ENCODE data around the gene PCTP.

Gene PCTP

DNA sequence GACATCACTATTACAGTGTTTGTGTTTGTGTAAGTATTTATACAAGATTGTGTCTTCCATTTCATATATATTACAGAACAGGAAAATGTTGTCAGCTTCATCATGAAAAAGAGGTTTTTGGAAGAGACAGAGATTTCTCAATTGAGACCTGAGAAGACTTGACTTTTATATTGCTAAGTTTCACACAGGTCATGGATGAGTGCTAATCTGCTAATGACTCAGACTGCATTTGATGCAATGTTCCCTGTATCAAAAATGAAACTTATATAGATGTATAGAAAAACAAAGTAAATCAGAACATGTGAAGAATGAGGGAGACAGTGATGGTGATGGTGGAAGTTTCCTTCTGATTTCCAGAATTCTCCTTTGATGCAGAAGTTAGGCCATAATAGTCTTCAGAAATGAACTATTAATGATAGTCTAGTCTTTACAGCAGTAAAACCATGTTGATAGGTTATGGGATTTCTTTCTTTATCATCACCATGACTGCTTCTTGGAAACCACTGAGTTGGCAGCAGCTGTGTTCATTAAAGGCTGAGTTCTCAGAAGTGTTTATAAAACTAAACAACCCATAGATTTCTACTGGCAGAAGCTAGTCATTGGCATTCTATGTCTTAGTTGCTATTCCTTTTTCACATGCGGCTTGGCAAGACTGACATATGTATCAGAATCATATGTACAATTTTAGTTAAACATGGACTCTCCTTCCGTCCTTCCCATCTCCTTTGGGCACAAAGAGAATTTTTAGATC lies 56.1 kb downstream of the PCTP start:
- H2AFZ ChIP-seq (ENCODE audit: insufficient read depth, low read length, poor library complexity): no peak overlapping the region
- H3K27me3 ChIP-seq (ENCODE audit: insufficient read depth, low read length): no peaks in the 10 kb centered on the region
- H3K23ac ChIP-seq (ENCODE audit: low read length): no peak overlapping the region
- no peaks in the 10 kb centered on the region for H3K4me1 ChIP-seq (ENCODE audit: control insufficient read depth in 1 of 2, insufficient read depth in 2 of 2, low read length in 2 of 2)
- no peak overlapping the region for H2AK5ac ChIP-seq (ENCODE audit: low read length)
- no peaks in the 10 kb centered on the region for H3K36me3 ChIP-seq (ENCODE audit: control insufficient read depth in 1 of 2, insufficient read depth in 2 of 2, low read length in 2 of 2)
- no peak for DNase-seq
- H3K79me1 ChIP-seq (ENCODE audit: low read length): no peaks in the 10 kb centered on the region
- no CpG with 5 or more reads among the region's 2 CpGs for WGBS (ENCODE audit: extremely low coverage, insufficient coverage, insufficient read length)
- no peak overlapping the region for H3K4me2 ChIP-seq (ENCODE audit: low read length)
- no peak overlapping the region for H4K91ac ChIP-seq (ENCODE audit: low read depth, low read length)
- no peak overlapping the region for H4K12ac ChIP-seq (ENCODE audit: low read depth, low read length)
- no peak overlapping the region for H4K8ac ChIP-seq (ENCODE audit: low read depth, low read length)
- no peak overlapping the region for H3K4me3 ChIP-seq (ENCODE audit: low read depth, low read length)
- H3K9me3 ChIP-seq (ENCODE audit: insufficient read depth, low read depth, low read length): no peaks in the 10 kb centered on the region
- no peak overlapping the region for H2BK120ac ChIP-seq (ENCODE audit: insufficient read depth, low read length, poor library complexity)
- no peak overlapping the region for H3K14ac ChIP-seq (ENCODE audit: low read length)
- H3K4ac ChIP-seq (ENCODE audit: low read depth, low read length): no peak overlapping the region
- no peak overlapping the region for H3K18ac ChIP-seq (ENCODE audit: low read length)
- H3K9ac ChIP-seq (ENCODE audit: low read length): no peak overlapping the region
- H2BK12ac ChIP-seq (ENCODE audit: low read length): no peak overlapping the region
- no peak overlapping the region for H2BK5ac ChIP-seq (ENCODE audit: low read depth, low read length, poor library complexity)
- H3K79me2 ChIP-seq (ENCODE audit: control insufficient read depth, insufficient read depth, low read length, poor library complexity): no peaks in the 10 kb centered on the region
- H3K27ac ChIP-seq (ENCODE audit: low read depth, low read length): no peak overlapping the region

DNA sequence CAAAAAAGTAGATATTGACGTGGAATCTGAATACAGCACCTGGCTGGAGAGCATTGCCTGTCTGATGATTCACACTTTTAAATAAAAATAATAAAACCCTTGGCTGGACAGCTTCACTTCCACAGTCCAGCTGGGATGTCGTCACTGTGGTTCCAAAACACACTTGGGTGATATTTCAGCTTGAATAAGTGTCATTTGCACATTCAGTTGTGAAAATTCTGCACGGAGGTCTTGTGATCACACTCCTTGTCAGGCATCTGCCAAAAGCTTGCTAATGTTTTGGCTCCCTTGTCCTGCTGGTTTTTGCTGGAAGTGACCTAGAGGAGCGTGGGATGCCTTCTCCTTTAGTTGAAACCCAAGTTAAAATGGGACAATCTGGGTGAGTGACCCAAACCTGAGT lies 60.7 kb downstream of the PCTP start:
- H3K9ac ChIP-seq (ENCODE audit: low read length): no peak overlapping the region
- no peaks in the 10 kb centered on the region for H3K36me3 ChIP-seq (ENCODE audit: control insufficient read depth in 1 of 2, insufficient read depth in 2 of 2, low read length in 2 of 2)
- H3K4me2 ChIP-seq (ENCODE audit: low read length): no peak overlapping the region
- no peak overlapping the region for H4K8ac ChIP-seq (ENCODE audit: low read depth, low read length)
- H2AFZ ChIP-seq (ENCODE audit: insufficient read depth, low read length, poor library complexity): no peak overlapping the region
- no peaks in the 10 kb centered on the region for H3K79me2 ChIP-seq (ENCODE audit: control insufficient read depth, insufficient read depth, low read length, poor library complexity)
- H4K12ac ChIP-seq (ENCODE audit: low read depth, low read length): no peak overlapping the region
- no peak overlapping the region for H2BK5ac ChIP-seq (ENCODE audit: low read depth, low read length, poor library complexity)
- H3K4me3 ChIP-seq (ENCODE audit: low read depth, low read length): no peak overlapping the region
- H2AK5ac ChIP-seq (ENCODE audit: low read length): no peak overlapping the region
- DNase-seq: no peak
- H3K23ac ChIP-seq (ENCODE audit: low read length): no peak overlapping the region
- H3K4me1 ChIP-seq (ENCODE audit: control insufficient read depth in 1 of 2, insufficient read depth in 2 of 2, low read length in 2 of 2): peaks cover 3% of the 10 kb centered on the region in 2 experiments
- H3K4ac ChIP-seq (ENCODE audit: low read depth, low read length): no peak overlapping the region
- no peak overlapping the region for H2BK120ac ChIP-seq (ENCODE audit: insufficient read depth, low read length, poor library complexity)
- H3K27me3 ChIP-seq (ENCODE audit: insufficient read depth, low read length): no peaks in the 10 kb centered on the region
- no peak overlapping the region for H3K27ac ChIP-seq (ENCODE audit: low read depth, low read length)
- H2BK12ac ChIP-seq (ENCODE audit: low read length): no peak overlapping the region
- H3K18ac ChIP-seq (ENCODE audit: low read length): no peak overlapping the region
- no peak overlapping the region for H4K91ac ChIP-seq (ENCODE audit: low read depth, low read length)
- no peaks in the 10 kb centered on the region for H3K9me3 ChIP-seq (ENCODE audit: insufficient read depth, low read depth, low read length)
- H3K14ac ChIP-seq (ENCODE audit: low read length): no peak overlapping the region
- H3K79me1 ChIP-seq (ENCODE audit: low read length): no peaks in the 10 kb centered on the region
- no CpG with 5 or more reads among the region's 4 CpGs for WGBS (ENCODE audit: extremely low coverage, insufficient coverage, insufficient read length)

DNA sequence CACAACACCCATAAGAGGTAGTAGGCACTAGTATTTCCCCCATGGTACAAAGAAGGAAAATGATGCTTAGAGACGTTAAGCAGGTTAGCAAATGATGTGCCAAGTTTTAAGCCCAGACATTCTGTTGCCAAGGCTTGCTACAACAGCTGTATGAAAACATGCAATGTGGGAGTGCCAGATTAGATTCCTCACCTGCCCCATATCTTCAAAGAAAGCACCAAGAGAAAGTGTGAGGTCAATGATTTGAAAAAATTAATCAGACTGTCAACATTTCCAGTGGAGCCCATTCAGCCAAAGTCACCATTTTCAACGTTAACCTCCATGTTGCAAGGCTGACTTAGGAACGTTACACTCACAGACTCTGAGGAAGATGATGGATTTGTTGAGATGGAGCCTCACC lies 61.5 kb downstream of the PCTP start:
- H3K4me1 ChIP-seq (ENCODE audit: control insufficient read depth in 1 of 2, insufficient read depth in 2 of 2, low read length in 2 of 2): peaks cover 3% of the 10 kb centered on the region in 2 experiments
- no peak overlapping the region for H2AK5ac ChIP-seq (ENCODE audit: low read length)
- no peak overlapping the region for H2BK120ac ChIP-seq (ENCODE audit: insufficient read depth, low read length, poor library complexity)
- H3K9me3 ChIP-seq (ENCODE audit: insufficient read depth, low read depth, low read length): no peaks in the 10 kb centered on the region
- H3K23ac ChIP-seq (ENCODE audit: low read length): no peak overlapping the region
- no peaks in the 10 kb centered on the region for H3K36me3 ChIP-seq (ENCODE audit: control insufficient read depth in 1 of 2, insufficient read depth in 2 of 2, low read length in 2 of 2)
- DNase-seq: no peak
- WGBS (ENCODE audit: extremely low coverage, insufficient coverage, insufficient read length): no CpG with 5 or more reads among the region's 3 CpGs
- H3K27me3 ChIP-seq (ENCODE audit: insufficient read depth, low read length): no peaks in the 10 kb centered on the region
- H4K12ac ChIP-seq (ENCODE audit: low read depth, low read length): no peak overlapping the region
- no peak overlapping the region for H2AFZ ChIP-seq (ENCODE audit: insufficient read depth, low read length, poor library complexity)
- H3K27ac ChIP-seq (ENCODE audit: low read depth, low read length): no peak overlapping the region
- no peak overlapping the region for H4K91ac ChIP-seq (ENCODE audit: low read depth, low read length)
- H3K4ac ChIP-seq (ENCODE audit: low read depth, low read length): no peak overlapping the region
- H3K4me2 ChIP-seq (ENCODE audit: low read length): no peak overlapping the region
- no peak overlapping the region for H3K4me3 ChIP-seq (ENCODE audit: low read depth, low read length)
- H3K14ac ChIP-seq (ENCODE audit: low read length): no peak overlapping the region
- no peak overlapping the region for H4K8ac ChIP-seq (ENCODE audit: low read depth, low read length)
- H3K79me2 ChIP-seq (ENCODE audit: control insufficient read depth, insufficient read depth, low read length, poor library complexity): no peaks in the 10 kb centered on the region
- H2BK5ac ChIP-seq (ENCODE audit: low read depth, low read length, poor library complexity): no peak overlapping the region
- no peak overlapping the region for H3K9ac ChIP-seq (ENCODE audit: low read length)
- no peak overlapping the region for H3K18ac ChIP-seq (ENCODE audit: low read length)
- no peak overlapping the region for H2BK12ac ChIP-seq (ENCODE audit: low read length)
- no peaks in the 10 kb centered on the region for H3K79me1 ChIP-seq (ENCODE audit: low read length)

DNA sequence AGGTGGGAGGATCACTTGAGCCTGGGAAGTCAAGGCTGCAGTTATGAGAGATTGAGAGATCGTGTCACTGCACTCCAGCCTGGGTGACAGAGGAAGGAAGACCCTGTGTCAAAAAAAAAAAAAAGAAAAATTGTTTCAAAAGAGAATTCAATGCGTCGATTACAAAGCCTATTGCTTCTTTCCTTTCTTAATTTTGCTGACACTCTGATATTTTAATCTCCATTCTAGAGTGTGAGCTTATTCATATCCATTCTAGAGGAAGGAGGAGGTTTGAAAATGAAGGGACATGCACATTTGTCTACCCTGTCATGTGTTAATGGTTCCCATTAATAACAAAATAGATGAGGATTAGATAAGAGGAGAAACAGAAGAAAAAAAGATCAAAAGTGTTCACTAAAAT lies 63.1 kb downstream of the PCTP start:
- no peak overlapping the region for H2BK120ac ChIP-seq (ENCODE audit: insufficient read depth, low read length, poor library complexity)
- no peak overlapping the region for H2AFZ ChIP-seq (ENCODE audit: insufficient read depth, low read length, poor library complexity)
- no peak overlapping the region for H3K18ac ChIP-seq (ENCODE audit: low read length)
- H3K27ac ChIP-seq (ENCODE audit: low read depth, low read length): no peak overlapping the region
- DNase-seq: no peak
- whole genome bisulfite sequencing (ENCODE audit: extremely low coverage, insufficient coverage, insufficient read length): no CpG with 5 or more reads among the region's 3 CpGs
- no peak overlapping the region for H2BK12ac ChIP-seq (ENCODE audit: low read length)
- H2BK5ac ChIP-seq (ENCODE audit: low read depth, low read length, poor library complexity): no peak overlapping the region
- H2AK5ac ChIP-seq (ENCODE audit: low read length): no peak overlapping the region
- no peaks in the 10 kb centered on the region for H3K9me3 ChIP-seq (ENCODE audit: insufficient read depth, low read depth, low read length)
- no peaks in the 10 kb centered on the region for H3K79me2 ChIP-seq (ENCODE audit: control insufficient read depth, insufficient read depth, low read length, poor library complexity)
- no peak overlapping the region for H3K4ac ChIP-seq (ENCODE audit: low read depth, low read length)
- H3K36me3 ChIP-seq (ENCODE audit: control insufficient read depth in 1 of 2, insufficient read depth in 2 of 2, low read length in 2 of 2): no peaks in the 10 kb centered on the region
- no peak overlapping the region for H4K8ac ChIP-seq (ENCODE audit: low read depth, low read length)
- H3K23ac ChIP-seq (ENCODE audit: low read length): no peak overlapping the region
- no peaks in the 10 kb centered on the region for H3K79me1 ChIP-seq (ENCODE audit: low read length)
- peaks cover 3% of the 10 kb centered on the region in 2 experiments for H3K4me1 ChIP-seq (ENCODE audit: control insufficient read depth in 1 of 2, insufficient read depth in 2 of 2, low read length in 2 of 2)
- no peak overlapping the region for H4K91ac ChIP-seq (ENCODE audit: low read depth, low read length)
- H3K4me3 ChIP-seq (ENCODE audit: low read depth, low read length): no peak overlapping the region
- H3K27me3 ChIP-seq (ENCODE audit: insufficient read depth, low read length): no peaks in the 10 kb centered on the region
- no peak overlapping the region for H3K9ac ChIP-seq (ENCODE audit: low read length)
- no peak overlapping the region for H3K14ac ChIP-seq (ENCODE audit: low read length)
- no peak overlapping the region for H3K4me2 ChIP-seq (ENCODE audit: low read length)
- no peak overlapping the region for H4K12ac ChIP-seq (ENCODE audit: low read depth, low read length)
